GM23338 (cell line): ENCODE data around the gene NECAB3. TPM values are rescaled to one million over a fixed set of nuclear protein-coding genes. Genes with fewer than 3 reads are reported as not detected.

Experiments used
- ATAC-seq: fragments of 200-7000 bp; cut with Tn5 transposase; 3 replicates; pipeline ENCODE4 v1.9.1; 2020
- DNase-seq: peaks from one replicate; pipeline ENCODE4 v3.0.0-alpha.2; 2015; ENCODE audit warnings: low spot score
- H2AFZ ChIP-seq: fragments of 200-600 bp; sonication (generic); 2 replicates; pipeline ENCODE4 v1.8.0; 2016; ENCODE audit warnings: antibody characterized with exemption, mild to moderate bottlenecking, moderate library complexity
- H3F3A ChIP-seq: fragments of 200-600 bp; sonication (generic); replicated peaks from 2 replicates; pipeline ENCODE4 v1.8.0; 2017; ENCODE audit warnings: antibody characterized with exemption, mixed run types, low read depth
- H3K27ac ChIP-seq: fragments of 200-600 bp; sonication (generic); 2 replicates; pipeline ENCODE4 v1.6.1; 2016; ENCODE audit warnings: low read depth
- H3K27me3 ChIP-seq: fragments of 200-600 bp; sonication (generic); 2 replicates; pipeline ENCODE4 v1.8.0; 2016; ENCODE audit warnings: mild to moderate bottlenecking, mixed run types, moderate library complexity; ENCODE audit not compliant: insufficient read depth
- H3K36me3 ChIP-seq: fragments of 200-600 bp; sonication (generic); 2 replicates; pipeline ENCODE4 v1.8.0; 2016; ENCODE audit warnings: mild to moderate bottlenecking; ENCODE audit not compliant: insufficient read depth
- H3K4me1 ChIP-seq: fragments of 200-600 bp; sonication (generic); 2 replicates; pipeline ENCODE4 v1.8.0; 2016; ENCODE audit warnings: mild to moderate bottlenecking, moderate library complexity; ENCODE audit not compliant: insufficient read depth
- H3K4me2 ChIP-seq: fragments of 200-600 bp; sonication (generic); 2 replicates; pipeline ENCODE4 v1.7.1; 2017; ENCODE audit warnings: mixed run types
- H3K4me3 ChIP-seq: fragments of 200-600 bp; sonication (generic); 2 replicates; pipeline ENCODE4 v1.6.1; 2016; ENCODE audit warnings: mixed run types
- H3K79me2 ChIP-seq: fragments of 200-600 bp; sonication (generic); replicated peaks from 2 replicates; pipeline ENCODE4 v1.8.0; 2017; ENCODE audit warnings: mild to moderate bottlenecking; ENCODE audit not compliant: insufficient read depth
- H3K9me2 ChIP-seq: fragments of 200-600 bp; sonication (generic); 2 replicates; pipeline ENCODE4 v1.8.0; 2017; ENCODE audit not compliant: insufficient read depth
- H4K20me1 ChIP-seq: fragments of 200-600 bp; sonication (generic); replicated peaks from 2 replicates; pipeline ENCODE4 v1.8.0; 2017; ENCODE audit warnings: mild to moderate bottlenecking; ENCODE audit not compliant: insufficient read depth
- H3K27ac Mint-ChIP-seq: 2 replicates; pipeline ENCODE4 v1.8.0; 2020; ENCODE audit warnings: inconsistent platforms, mild to moderate bottlenecking, moderate library complexity, mixed read lengths
- H3K27me3 Mint-ChIP-seq: 3 replicates; pipeline ENCODE4 v1.8.0; 2022; ENCODE audit warnings: low read depth, mild to moderate bottlenecking, moderate library complexity, mixed read lengths, inconsistent platforms; ENCODE audit not compliant: insufficient read depth, poor library complexity
- H3K36me3 Mint-ChIP-seq: 3 replicates; pipeline ENCODE4 v1.8.0; 2021; ENCODE audit warnings: low read depth, mild to moderate bottlenecking, inconsistent platforms, moderate library complexity, mixed read lengths
- H3K4me1 Mint-ChIP-seq: 3 replicates; pipeline ENCODE4 v1.8.0; 2020; ENCODE audit warnings: mild to moderate bottlenecking, inconsistent platforms, mixed read lengths
- H3K4me3 Mint-ChIP-seq: 3 replicates; pipeline ENCODE4 v1.8.0; 2021; ENCODE audit warnings: moderate library complexity, mild to moderate bottlenecking, inconsistent platforms, mixed read lengths
- H3K9me3 Mint-ChIP-seq: 3 replicates; pipeline ENCODE4 v1.8.0; 2020; ENCODE audit warnings: moderate library complexity, mild to moderate bottlenecking, inconsistent platforms, mixed read lengths
- CREB1 ChIP-seq: fragments of 250-450 bp; sonication (Bioruptor Pico); IDR thresholded peaks from 2 replicates; pipeline ENCODE4 v1.5.0; 2020; ENCODE audit warnings: low read depth, mild to moderate bottlenecking, moderate library complexity
- EZH2 ChIP-seq: fragments of 200-600 bp; sonication (generic); IDR thresholded peaks from one replicate; pipeline ENCODE4 v1.8.0; 2017; ENCODE audit warnings: antibody characterized with exemption, mild to moderate bottlenecking, low read depth; ENCODE audit not compliant: unreplicated experiment
- EZH2phosphoT487 ChIP-seq: fragments of 200-600 bp; sonication (generic); IDR thresholded peaks from one replicate; pipeline ENCODE4 v1.8.1; 2018; ENCODE audit warnings: antibody characterized with exemption; ENCODE audit not compliant: unreplicated experiment
- JUNB ChIP-seq: IDR thresholded peaks from one replicate; pipeline ENCODE4 v1.6.1; 2016; ENCODE audit warnings: antibody characterized with exemption; ENCODE audit not compliant: unreplicated experiment
- NANOG ChIP-seq: IDR thresholded peaks from 2 replicates; pipeline ENCODE4 v1.6.1; 2016; ENCODE audit warnings: antibody characterized with exemption, borderline replicate concordance
- POLR2AphosphoS5 ChIP-seq: IDR thresholded peaks from 2 replicates; pipeline ENCODE4 v1.6.1; 2016; ENCODE audit warnings: antibody characterized with exemption, low read depth
- STAT1 ChIP-seq: IDR thresholded peaks from one replicate; pipeline ENCODE4 v1.6.1; 2016; ENCODE audit warnings: antibody characterized with exemption; ENCODE audit not compliant: unreplicated experiment
- ZNF114 ChIP-seq: fragments of 250-450 bp; sonication (Bioruptor Pico); IDR thresholded peaks from 2 replicates; pipeline ENCODE4 v1.5.0; 2020; ENCODE audit warnings: mild to moderate bottlenecking, moderate library complexity
- ZNF331 ChIP-seq: fragments of 250-450 bp; sonication (Bioruptor Pico); IDR thresholded peaks from 2 replicates; pipeline ENCODE4 v1.5.0; 2020; ENCODE audit warnings: low read depth, mild to moderate bottlenecking, moderate library complexity
- polyA plus RNA-seq: library from polyadenylated mRNA; unstranded; fragments of >200 nt; fragmentation: Nextera tagmentation; extraction: Ambion mirVana; gene quantifications from 2 replicates; pipeline ENCODE4 v1.2.1, GENCODE V29; 2016
- total RNA-seq: library from RNA; depleted of rRNA; stranded (reverse); fragments of >200 nt; shearing (Covaris generic); gene quantifications from 2 replicates; pipeline ENCODE4 v1.2.3, GENCODE V29; 2014
- TF ChIP-seq, protein P1 (sequence below): IDR thresholded peaks from one replicate; pipeline ENCODE4 v1.6.1; 2018; ENCODE audit warnings: antibody characterized with exemption; ENCODE audit not compliant: unreplicated experiment
- TF ChIP-seq, protein P2 (sequence below): fragments of 250-450 bp; sonication (Bioruptor Pico); IDR thresholded peaks from 2 replicates; pipeline ENCODE4 v1.5.0; 2020; ENCODE audit warnings: mild to moderate bottlenecking, moderate library complexity
- TF ChIP-seq, protein P3 (sequence below), 2 experiments: fragments of 200-600 bp in 1 of 2; sonication (generic) in 1 of 2; conservative IDR thresholded peaks; 2 replicates each; pipeline versions ENCODE4 v1.5.1 to v1.6.1; 2016 to 2017; ENCODE audit warnings: antibody characterized with exemption in 2 of 2, low read depth in 2 of 2, mild to moderate bottlenecking in 2 of 2, moderate library complexity in 1 of 2

The NECAB3 gene
- total and polyA plus RNA-seq, 2 experiments from 2014 or later: 8.5 to 28.4 TPM

DNA sequence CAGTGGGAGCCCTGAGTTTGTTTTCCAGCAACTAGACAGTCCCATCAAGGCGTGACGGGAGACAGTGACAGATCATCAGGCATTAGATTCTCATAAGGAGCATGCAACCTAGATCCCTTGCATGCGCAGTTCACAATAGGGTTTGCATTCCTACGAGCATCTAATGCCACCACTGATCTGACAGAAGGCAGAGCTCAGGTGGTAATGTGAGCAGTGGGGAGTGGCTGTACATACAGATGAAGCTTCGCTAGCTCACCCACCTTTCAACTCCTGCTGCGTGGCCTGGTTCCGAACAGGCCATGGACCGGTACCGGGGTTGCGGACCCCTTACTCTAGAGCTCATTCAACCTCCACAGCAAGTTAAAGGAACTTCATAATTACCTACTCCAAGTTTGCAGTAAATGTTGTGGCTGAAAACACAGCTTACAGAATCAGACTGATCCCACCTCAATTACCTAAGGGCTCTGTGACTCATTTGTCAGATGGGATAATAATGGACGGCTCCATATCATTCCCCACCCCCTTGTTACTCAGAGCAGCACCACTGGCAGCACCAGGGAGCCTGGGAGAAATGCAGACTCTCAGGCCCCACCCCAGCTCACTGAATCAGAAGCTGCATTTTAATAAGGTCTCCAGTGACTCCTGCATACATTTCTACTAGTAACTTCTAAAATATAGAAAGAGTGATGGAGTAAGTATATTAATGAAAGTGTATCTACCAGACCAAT is 30.1 kb upstream of the NECAB3 start:
- Histone ChIP-seq H3K79me2 (no peaks in the 10 kb centered on the region), H3K36me3 (no peaks in the 10 kb centered on the region), H2AFZ (no peak overlapping the region), H3K27me3 (no peaks in the 10 kb centered on the region), H3K4me1 (peaks cover 6% of the 10 kb centered on the region), H3F3A (no peaks in the 10 kb centered on the region), H3K9me2 (no peaks in the 10 kb centered on the region; the same call in 1 of the 2 replicates), H3K27ac (no peak overlapping the region), H4K20me1 (no peaks in the 10 kb centered on the region), H3K4me3 (no peak overlapping the region), H3K4me2 (no peak overlapping the region)
- H3K4me1 Mint-ChIP-seq: peaks cover 4% of the 10 kb centered on the region; the same call in 2 of the 3 replicates
- H3K36me3 Mint-ChIP-seq: peaks cover 15% of the 10 kb centered on the region; the same call in 2 of the 3 replicates
- no peak for DNase-seq
- no peak for ATAC-seq
- peaks cover 11% of the 10 kb centered on the region for H3K27me3 Mint-ChIP-seq
- TF ChIP-seq, protein P1, sequence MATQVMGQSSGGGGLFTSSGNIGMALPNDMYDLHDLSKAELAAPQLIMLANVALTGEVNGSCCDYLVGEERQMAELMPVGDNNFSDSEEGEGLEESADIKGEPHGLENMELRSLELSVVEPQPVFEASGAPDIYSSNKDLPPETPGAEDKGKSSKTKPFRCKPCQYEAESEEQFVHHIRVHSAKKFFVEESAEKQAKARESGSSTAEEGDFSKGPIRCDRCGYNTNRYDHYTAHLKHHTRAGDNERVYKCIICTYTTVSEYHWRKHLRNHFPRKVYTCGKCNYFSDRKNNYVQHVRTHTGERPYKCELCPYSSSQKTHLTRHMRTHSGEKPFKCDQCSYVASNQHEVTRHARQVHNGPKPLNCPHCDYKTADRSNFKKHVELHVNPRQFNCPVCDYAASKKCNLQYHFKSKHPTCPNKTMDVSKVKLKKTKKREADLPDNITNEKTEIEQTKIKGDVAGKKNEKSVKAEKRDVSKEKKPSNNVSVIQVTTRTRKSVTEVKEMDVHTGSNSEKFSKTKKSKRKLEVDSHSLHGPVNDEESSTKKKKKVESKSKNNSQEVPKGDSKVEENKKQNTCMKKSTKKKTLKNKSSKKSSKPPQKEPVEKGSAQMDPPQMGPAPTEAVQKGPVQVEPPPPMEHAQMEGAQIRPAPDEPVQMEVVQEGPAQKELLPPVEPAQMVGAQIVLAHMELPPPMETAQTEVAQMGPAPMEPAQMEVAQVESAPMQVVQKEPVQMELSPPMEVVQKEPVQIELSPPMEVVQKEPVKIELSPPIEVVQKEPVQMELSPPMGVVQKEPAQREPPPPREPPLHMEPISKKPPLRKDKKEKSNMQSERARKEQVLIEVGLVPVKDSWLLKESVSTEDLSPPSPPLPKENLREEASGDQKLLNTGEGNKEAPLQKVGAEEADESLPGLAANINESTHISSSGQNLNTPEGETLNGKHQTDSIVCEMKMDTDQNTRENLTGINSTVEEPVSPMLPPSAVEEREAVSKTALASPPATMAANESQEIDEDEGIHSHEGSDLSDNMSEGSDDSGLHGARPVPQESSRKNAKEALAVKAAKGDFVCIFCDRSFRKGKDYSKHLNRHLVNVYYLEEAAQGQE: no peak
- no peak for TF ChIP-seq ZNF331 (CRISPR knock-in tag)
- TF ChIP-seq, protein P2, sequence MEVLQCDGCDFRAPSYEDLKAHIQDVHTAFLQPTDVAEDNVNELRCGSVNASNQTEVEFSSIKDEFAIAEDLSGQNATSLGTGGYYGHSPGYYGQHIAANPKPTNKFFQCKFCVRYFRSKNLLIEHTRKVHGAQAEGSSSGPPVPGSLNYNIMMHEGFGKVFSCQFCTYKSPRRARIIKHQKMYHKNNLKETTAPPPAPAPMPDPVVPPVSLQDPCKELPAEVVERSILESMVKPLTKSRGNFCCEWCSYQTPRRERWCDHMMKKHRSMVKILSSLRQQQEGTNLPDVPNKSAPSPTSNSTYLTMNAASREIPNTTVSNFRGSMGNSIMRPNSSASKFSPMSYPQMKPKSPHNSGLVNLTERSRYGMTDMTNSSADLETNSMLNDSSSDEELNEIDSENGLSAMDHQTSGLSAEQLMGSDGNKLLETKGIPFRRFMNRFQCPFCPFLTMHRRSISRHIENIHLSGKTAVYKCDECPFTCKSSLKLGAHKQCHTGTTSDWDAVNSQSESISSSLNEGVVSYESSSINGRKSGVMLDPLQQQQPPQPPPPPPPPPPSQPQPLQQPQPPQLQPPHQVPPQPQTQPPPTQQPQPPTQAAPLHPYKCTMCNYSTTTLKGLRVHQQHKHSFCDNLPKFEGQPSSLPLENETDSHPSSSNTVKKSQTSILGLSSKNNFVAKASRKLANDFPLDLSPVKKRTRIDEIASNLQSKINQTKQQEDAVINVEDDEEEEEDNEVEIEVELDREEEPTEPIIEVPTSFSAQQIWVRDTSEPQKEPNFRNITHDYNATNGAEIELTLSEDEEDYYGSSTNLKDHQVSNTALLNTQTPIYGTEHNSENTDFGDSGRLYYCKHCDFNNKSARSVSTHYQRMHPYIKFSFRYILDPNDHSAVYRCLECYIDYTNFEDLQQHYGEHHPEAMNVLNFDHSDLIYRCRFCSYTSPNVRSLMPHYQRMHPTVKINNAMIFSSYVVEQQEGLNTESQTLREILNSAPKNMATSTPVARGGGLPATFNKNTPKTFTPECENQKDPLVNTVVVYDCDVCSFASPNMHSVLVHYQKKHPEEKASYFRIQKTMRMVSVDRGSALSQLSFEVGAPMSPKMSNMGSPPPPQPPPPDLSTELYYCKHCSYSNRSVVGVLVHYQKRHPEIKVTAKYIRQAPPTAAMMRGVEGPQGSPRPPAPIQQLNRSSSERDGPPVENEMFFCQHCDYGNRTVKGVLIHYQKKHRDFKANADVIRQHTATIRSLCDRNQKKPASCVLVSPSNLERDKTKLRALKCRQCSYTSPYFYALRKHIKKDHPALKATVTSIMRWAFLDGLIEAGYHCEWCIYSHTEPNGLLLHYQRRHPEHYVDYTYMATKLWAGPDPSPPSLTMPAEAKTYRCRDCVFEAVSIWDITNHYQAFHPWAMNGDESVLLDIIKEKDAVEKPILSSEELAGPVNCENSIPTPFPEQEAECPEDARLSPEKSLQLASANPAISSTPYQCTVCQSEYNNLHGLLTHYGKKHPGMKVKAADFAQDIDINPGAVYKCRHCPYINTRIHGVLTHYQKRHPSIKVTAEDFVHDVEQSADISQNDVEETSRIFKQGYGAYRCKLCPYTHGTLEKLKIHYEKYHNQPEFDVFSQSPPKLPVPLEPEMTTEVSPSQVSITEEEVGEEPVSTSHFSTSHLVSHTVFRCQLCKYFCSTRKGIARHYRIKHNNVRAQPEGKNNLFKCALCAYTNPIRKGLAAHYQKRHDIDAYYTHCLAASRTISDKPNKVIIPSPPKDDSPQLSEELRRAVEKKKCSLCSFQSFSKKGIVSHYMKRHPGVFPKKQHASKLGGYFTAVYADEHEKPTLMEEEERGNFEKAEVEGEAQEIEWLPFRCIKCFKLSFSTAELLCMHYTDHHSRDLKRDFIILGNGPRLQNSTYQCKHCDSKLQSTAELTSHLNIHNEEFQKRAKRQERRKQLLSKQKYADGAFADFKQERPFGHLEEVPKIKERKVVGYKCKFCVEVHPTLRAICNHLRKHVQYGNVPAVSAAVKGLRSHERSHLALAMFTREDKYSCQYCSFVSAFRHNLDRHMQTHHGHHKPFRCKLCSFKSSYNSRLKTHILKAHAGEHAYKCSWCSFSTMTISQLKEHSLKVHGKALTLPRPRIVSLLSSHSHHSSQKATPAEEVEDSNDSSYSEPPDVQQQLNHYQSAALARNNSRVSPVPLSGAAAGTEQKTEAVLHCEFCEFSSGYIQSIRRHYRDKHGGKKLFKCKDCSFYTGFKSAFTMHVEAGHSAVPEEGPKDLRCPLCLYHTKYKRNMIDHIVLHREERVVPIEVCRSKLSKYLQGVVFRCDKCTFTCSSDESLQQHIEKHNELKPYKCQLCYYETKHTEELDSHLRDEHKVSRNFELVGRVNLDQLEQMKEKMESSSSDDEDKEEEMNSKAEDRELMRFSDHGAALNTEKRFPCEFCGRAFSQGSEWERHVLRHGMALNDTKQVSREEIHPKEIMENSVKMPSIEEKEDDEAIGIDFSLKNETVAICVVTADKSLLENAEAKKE (CRISPR knock-in tag): no peak
- no peak for TF ChIP-seq CREB1
- no peak for TF ChIP-seq EZH2phosphoT487
- TF ChIP-seq EZH2: no peak
- TF ChIP-seq NANOG: no peak
- no peak for TF ChIP-seq POLR2AphosphoS5
- TF ChIP-seq JUNB: no peak
- TF ChIP-seq STAT1: no peak
- TF ChIP-seq, protein P3, sequence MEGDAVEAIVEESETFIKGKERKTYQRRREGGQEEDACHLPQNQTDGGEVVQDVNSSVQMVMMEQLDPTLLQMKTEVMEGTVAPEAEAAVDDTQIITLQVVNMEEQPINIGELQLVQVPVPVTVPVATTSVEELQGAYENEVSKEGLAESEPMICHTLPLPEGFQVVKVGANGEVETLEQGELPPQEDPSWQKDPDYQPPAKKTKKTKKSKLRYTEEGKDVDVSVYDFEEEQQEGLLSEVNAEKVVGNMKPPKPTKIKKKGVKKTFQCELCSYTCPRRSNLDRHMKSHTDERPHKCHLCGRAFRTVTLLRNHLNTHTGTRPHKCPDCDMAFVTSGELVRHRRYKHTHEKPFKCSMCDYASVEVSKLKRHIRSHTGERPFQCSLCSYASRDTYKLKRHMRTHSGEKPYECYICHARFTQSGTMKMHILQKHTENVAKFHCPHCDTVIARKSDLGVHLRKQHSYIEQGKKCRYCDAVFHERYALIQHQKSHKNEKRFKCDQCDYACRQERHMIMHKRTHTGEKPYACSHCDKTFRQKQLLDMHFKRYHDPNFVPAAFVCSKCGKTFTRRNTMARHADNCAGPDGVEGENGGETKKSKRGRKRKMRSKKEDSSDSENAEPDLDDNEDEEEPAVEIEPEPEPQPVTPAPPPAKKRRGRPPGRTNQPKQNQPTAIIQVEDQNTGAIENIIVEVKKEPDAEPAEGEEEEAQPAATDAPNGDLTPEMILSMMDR (conservative IDR thresholded peaks at IDR 0.05; ENCODE audit: low read depth in 2 of 2): no peak
- TF ChIP-seq ZNF114: no peak
- H3K9me3 Mint-ChIP-seq: peaks cover 35% of the 10 kb centered on the region
- no peak overlapping the region for H3K27ac Mint-ChIP-seq
- no peak overlapping the region for H3K4me3 Mint-ChIP-seq
